Cardiac fibroblast (primary cell): ENCODE data around the gene SAP30.

Source experiments
- DNase-seq, 2 donors: peaks; one replicate each; pipeline versions ENCODE4 v3.0.0 to v3.0.0-alpha.2; 2010; ENCODE audit warnings: low read depth in 2 of 2
- H3K4me3 ChIP-seq, 2 donors: replicated peaks in 1 of 2; 1 replicate in 1 of 2; 2 replicates in 1 of 2; pipeline ENCODE4 v1.5.1; 2011; ENCODE audit warnings: low read depth in 2 of 2, low read length in 2 of 2, mild to moderate bottlenecking in 2 of 2, moderate library complexity in 1 of 2
- TF ChIP-seq, protein P1 (sequence below): IDR thresholded peaks from one replicate; pipeline ENCODE4 v1.5.1; 2011; ENCODE audit warnings: low read depth, mild to moderate bottlenecking, low read length, inconsistent platforms

Gene SAP30

DNA sequence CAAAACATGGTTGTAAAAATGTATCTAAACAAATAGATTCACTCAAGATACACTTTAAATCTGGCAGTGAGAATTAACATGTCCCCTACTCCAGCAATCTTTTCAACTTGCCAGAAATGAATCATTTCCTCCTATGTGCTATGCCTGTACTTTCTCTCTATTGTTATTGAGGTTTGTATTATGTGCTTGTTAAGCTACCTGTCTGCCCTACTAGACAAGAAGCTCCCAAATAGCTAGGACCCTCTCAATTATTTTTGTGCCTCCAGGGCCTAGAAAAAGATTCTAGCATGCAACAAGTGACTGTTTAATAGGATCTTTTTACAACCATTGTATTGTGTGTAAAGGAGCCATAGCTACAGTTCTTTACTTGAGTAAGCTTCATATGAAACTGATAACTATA is 3.5 kb upstream of the SAP30 start:
- H3K4me3 ChIP-seq = peak overlapping the region in 1 of 2 donors; percentile 73
- TF ChIP-seq, protein P1, sequence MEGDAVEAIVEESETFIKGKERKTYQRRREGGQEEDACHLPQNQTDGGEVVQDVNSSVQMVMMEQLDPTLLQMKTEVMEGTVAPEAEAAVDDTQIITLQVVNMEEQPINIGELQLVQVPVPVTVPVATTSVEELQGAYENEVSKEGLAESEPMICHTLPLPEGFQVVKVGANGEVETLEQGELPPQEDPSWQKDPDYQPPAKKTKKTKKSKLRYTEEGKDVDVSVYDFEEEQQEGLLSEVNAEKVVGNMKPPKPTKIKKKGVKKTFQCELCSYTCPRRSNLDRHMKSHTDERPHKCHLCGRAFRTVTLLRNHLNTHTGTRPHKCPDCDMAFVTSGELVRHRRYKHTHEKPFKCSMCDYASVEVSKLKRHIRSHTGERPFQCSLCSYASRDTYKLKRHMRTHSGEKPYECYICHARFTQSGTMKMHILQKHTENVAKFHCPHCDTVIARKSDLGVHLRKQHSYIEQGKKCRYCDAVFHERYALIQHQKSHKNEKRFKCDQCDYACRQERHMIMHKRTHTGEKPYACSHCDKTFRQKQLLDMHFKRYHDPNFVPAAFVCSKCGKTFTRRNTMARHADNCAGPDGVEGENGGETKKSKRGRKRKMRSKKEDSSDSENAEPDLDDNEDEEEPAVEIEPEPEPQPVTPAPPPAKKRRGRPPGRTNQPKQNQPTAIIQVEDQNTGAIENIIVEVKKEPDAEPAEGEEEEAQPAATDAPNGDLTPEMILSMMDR = no peak
- DNase-seq = peak; percentile 42 to 59

DNA sequence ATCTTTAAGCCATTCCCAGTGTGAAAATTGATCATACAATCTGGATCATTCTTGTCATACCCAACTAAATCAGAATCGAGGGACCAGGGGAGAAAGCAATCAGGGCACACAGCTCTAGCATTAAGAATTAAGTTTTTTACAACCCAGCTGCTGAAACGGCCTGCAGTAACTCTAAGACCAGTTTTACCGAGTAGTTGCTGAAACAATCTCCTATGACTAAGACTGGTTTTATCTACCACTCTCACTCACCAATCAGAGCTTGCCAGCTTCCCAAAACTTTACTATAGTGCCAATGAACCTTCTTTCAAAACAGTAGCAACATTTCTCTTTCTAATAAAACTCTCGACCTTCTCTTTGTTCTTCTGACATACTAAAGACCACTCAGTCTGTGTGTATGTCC is 2.8 kb upstream of the SAP30 start:
- TF ChIP-seq, protein P1 = no peak
- DNase-seq = peak; percentile 59 to 62
- peak overlapping the region in 1 of 2 donors; percentile 73 for H3K4me3 ChIP-seq

DNA sequence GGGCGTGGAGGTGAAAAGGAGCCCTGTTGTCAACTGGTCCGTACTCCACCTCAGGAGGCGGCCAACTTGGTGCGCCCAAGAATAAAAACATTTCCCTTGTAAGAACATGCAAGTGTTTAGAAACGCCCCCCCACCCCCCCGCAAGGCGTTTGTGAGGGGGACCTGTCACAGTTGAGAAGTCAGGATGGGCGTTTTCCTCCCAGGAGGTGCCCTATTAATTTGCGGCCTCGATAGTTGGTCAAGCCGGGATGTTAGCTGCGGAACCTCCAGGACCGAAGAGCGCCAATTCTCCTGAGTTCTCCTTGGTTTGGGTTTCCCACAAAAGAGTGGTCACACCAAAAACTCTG is 651 bp upstream of the SAP30 start:
- DNase-seq = no peak
- TF ChIP-seq, protein P1 = no peak
- H3K4me3 ChIP-seq = peak overlapping the region; percentile 67 to 73

DNA sequence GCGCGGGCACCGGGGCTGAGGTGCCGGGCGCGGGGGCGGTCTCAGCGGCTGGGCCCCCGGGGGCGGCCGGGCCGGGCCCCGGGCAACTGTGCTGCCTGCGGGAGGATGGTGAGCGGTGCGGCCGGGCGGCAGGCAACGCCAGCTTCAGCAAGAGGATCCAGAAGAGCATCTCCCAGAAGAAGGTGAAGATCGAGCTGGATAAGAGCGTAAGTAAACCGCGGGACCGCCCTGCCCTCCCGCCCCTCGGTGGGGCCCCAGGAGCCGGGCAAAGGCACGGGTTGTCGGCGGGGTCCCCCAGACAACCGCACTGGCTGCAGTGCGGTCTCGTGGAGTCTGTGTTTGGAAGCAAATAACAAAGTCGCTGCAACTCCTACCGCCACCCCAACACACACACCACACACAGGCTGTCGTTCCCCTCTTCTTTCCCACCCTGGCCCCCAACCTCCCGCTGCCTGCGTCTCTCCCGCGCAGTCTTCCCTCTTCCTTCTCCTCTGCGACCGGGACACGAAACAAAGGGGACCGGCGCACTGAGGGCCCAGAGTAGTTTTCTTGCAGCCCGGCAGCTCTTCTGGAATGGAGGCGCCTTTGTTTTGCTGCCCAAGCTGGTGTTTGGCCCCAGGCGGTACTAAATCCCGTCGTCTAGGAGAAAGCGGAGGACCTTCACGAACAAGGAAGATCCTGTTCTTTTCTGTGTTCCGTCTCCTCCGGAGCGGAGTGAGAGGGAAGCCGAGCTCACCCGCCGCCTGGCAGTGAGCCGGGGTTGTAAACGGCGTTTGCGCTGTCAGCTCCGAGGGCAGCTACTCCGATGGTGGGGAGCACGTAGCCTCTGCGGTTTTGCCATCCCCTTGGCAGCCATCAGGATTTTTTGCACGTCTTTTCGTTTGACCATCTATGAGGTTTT is 788 bp downstream of the SAP30 start:
- TF ChIP-seq, protein P1 = no peak
- DNase-seq = peak; percentile 76 to 84
- H3K4me3 ChIP-seq = peak overlapping the region; percentile 73 to 94

DNA sequence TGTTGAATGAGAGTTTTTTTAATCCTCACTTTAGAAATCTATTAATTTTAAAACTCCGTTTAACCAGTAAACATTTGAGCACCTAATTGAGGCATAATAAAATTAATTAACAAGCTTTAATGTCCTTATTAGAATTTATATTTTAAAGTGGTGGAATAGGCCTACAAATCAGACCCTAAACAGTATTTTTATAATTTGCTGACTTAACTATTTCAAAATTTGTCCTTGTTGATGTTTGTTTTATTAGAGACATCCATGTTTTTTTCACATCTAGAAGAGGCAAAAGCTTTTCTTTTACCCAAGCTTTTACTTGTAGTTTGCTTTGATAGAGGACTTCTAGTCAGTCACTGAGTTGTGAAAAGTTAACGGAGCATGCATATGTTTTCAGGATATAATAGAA is 3.8 kb downstream of the SAP30 start:
- H3K4me3 ChIP-seq = no peak overlapping the region
- no peak for DNase-seq
- TF ChIP-seq, protein P1 = no peak

DNA sequence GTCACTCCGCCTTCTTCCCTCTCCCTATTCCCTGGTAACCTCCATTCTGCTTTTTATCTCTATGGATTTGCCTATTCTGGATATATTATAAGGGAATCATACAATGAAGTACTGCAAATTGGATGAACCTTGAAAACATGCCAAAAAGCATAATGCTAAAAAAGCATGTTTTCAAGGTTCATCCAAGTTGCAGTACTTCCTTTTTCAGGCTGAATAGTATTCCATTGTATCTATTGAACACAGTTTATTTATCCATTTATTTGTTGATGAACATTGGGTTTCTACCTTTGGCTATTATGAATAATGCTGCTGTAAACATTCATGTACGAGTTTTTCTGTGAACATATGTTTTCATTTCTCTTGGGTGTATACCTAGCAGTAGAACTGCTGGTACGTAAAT is 9.2 kb downstream of the SAP30 start:
- TF ChIP-seq, protein P1 = no peak
- no peak overlapping the region for H3K4me3 ChIP-seq
- DNase-seq = no peak
